Testis (tissue), 2 donors: ENCODE results near the gene SETD3.

Experiments used
- POLR2A ChIP-seq: fragments of 450-650 bp; IDR thresholded peaks from one replicate; pipeline ENCODE4 v1.6.1; 2017; ENCODE audit warnings: antibody characterized with exemption, mild to moderate bottlenecking, moderate library complexity
- TF ChIP-seq, protein P1 (sequence below), 3 experiments: fragments of 450-650 bp in 2 of 3; fragments of 200-600 bp in 1 of 3; sonication (generic) in 1 of 3; IDR thresholded peaks; one replicate each; pipeline ENCODE4 v1.5.1; 2016 to 2019; ENCODE audit warnings: antibody characterized with exemption in 3 of 3, mild to moderate bottlenecking in 2 of 3, moderate library complexity in 1 of 3

DNA sequence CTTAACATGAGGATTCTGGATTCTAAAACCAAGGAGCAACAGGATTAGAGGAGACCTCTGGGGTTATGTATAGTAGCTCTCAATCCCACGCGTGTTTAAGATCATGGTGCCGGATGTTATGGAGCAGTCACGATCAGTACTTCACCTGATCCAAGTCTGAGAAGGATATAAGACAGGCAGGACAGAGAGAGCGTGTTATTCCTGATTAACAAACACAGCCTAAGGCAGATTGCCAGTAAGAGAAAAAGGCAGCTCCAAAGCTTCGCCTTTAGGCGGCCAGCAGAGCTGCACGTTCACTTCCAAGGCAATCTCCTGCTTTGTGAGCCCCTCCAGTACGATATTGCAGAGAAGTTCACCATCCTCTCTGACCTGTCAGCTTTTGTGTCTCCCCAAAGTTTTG, 5.5 kb downstream of the SETD3 start:
- TF ChIP-seq, protein P1, sequence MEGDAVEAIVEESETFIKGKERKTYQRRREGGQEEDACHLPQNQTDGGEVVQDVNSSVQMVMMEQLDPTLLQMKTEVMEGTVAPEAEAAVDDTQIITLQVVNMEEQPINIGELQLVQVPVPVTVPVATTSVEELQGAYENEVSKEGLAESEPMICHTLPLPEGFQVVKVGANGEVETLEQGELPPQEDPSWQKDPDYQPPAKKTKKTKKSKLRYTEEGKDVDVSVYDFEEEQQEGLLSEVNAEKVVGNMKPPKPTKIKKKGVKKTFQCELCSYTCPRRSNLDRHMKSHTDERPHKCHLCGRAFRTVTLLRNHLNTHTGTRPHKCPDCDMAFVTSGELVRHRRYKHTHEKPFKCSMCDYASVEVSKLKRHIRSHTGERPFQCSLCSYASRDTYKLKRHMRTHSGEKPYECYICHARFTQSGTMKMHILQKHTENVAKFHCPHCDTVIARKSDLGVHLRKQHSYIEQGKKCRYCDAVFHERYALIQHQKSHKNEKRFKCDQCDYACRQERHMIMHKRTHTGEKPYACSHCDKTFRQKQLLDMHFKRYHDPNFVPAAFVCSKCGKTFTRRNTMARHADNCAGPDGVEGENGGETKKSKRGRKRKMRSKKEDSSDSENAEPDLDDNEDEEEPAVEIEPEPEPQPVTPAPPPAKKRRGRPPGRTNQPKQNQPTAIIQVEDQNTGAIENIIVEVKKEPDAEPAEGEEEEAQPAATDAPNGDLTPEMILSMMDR (IDR thresholded peaks at IDR 0.05): no peak
- no peak for TF ChIP-seq POLR2A
